ENCODE results near the gene AP2M1. TPM values are rescaled to one million over a fixed set of nuclear protein-coding genes. Genes with fewer than 3 reads are reported as not detected.

AP2M1 gene
- total RNA-seq, 1 donor from 2014 or later: 401 TPM

GRCh38 chr3:184164648-184165330 lies 9.9 kb upstream of the AP2M1 start:
- H3K4me1 Mint-ChIP-seq (ENCODE audit: unreplicated experiment): peaks cover 39% of the 10 kb centered on the region
- H3K36me3 Mint-ChIP-seq (ENCODE audit: low read depth, unreplicated experiment): peaks cover 54% of the 10 kb centered on the region
- H3K27ac Mint-ChIP-seq (ENCODE audit: unreplicated experiment): peak overlapping the region; percentile 18
- H3K9me3 Mint-ChIP-seq (ENCODE audit: unreplicated experiment): no peaks in the 10 kb centered on the region
- peaks cover 8% of the 10 kb centered on the region for H3K27me3 Mint-ChIP-seq (ENCODE audit: unreplicated experiment)
- H3K4me3 Mint-ChIP-seq (ENCODE audit: unreplicated experiment): no peak overlapping the region
- DNase-seq (ENCODE audit: low spot score): no peak
- no peak for TF ChIP-seq CTCF (IDR thresholded peaks at IDR 0.05; ENCODE audit: unreplicated experiment)

- Mint-ChIP-seq H3K36me3 (ENCODE audit: low read depth, unreplicated experiment) (peaks cover 49% of the 10 kb centered on the region), H3K4me1 (ENCODE audit: unreplicated experiment) (peaks cover 32% of the 10 kb centered on the region), H3K9me3 (ENCODE audit: unreplicated experiment) (no peaks in the 10 kb centered on the region), H3K4me3 (ENCODE audit: unreplicated experiment) (no peak overlapping the region), H3K27me3 (ENCODE audit: unreplicated experiment) (peaks cover 8% of the 10 kb centered on the region), H3K27ac (ENCODE audit: unreplicated experiment) (no peak overlapping the region)
- TF ChIP-seq CTCF (IDR thresholded peaks at IDR 0.05; ENCODE audit: unreplicated experiment): no peak
- no peak for DNase-seq (ENCODE audit: low spot score)
Observed at GRCh38 chr3:184165543-184165942, 9.1 kb upstream of the AP2M1 start.

DNA sequence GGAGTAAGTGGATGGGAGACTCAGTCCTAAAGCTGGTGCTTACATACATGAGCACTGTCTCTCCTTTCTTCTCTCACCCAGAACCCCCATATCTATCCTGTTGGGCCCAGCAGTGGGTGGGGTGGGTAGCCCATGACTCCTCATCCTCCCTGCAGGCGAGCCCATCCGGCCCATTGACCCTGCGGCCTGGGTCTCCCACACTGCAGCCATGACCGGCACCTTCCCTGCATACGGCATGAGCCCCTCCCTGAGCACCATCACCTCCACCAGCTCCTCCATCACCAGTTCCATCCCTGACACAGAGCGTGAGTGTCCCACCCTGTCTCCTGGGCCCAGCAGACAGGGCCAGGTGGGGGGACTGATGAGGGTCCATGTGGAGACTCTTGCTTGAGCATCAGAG lies 8.0 kb upstream of the AP2M1 start:
- peaks cover 25% of the 10 kb centered on the region for H3K4me1 Mint-ChIP-seq (ENCODE audit: unreplicated experiment)
- no peak for DNase-seq (ENCODE audit: low spot score)

DNA sequence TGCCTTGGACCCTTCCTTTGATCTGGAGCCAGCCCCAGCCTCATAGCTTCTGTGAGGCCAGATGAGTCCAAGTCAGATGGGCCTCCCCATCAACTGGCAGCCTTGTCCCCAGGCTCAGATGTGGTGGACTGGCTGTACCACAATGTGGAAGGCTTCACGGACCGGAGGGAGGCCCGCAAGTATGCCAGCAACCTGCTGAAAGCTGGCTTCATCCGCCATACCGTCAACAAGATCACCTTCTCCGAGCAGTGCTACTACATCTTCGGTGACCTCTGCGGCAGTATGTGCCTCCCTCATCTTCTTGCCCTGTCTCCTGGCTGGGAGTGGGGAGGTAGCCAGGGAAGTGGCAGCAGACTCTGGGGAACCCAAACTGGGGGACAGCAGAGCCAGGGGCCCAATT lies 6.9 kb upstream of the AP2M1 start:
- Mint-ChIP-seq H3K9me3 (ENCODE audit: unreplicated experiment) (no peaks in the 10 kb centered on the region), H3K36me3 (ENCODE audit: low read depth, unreplicated experiment) (peaks cover 65% of the 10 kb centered on the region), H3K4me1 (ENCODE audit: unreplicated experiment) (peaks cover 21% of the 10 kb centered on the region), H3K27me3 (ENCODE audit: unreplicated experiment) (peaks cover 15% of the 10 kb centered on the region), H3K27ac (ENCODE audit: unreplicated experiment) (no peak overlapping the region), H3K4me3 (ENCODE audit: unreplicated experiment) (no peak overlapping the region)
- DNase-seq (ENCODE audit: low spot score): no peak
- TF ChIP-seq CTCF (IDR thresholded peaks at IDR 0.05; ENCODE audit: unreplicated experiment): no peak

More for the DNA sequence above, 8.0 kb upstream of the AP2M1 start:
- Mint-ChIP-seq H3K27me3 (ENCODE audit: unreplicated experiment) (peaks cover 10% of the 10 kb centered on the region), H3K4me3 (ENCODE audit: unreplicated experiment) (no peak overlapping the region), H3K9me3 (ENCODE audit: unreplicated experiment) (no peaks in the 10 kb centered on the region), H3K27ac (ENCODE audit: unreplicated experiment) (no peak overlapping the region), H3K36me3 (ENCODE audit: low read depth, unreplicated experiment) (peaks cover 59% of the 10 kb centered on the region)
- TF ChIP-seq CTCF (IDR thresholded peaks at IDR 0.05; ENCODE audit: unreplicated experiment): no peak

- H3K36me3 Mint-ChIP-seq (ENCODE audit: low read depth, unreplicated experiment): peaks cover 68% of the 10 kb centered on the region
- TF ChIP-seq CTCF (IDR thresholded peaks at IDR 0.05; ENCODE audit: unreplicated experiment): no peak
- peaks cover 15% of the 10 kb centered on the region for H3K27me3 Mint-ChIP-seq (ENCODE audit: unreplicated experiment)
- no peaks in the 10 kb centered on the region for H3K9me3 Mint-ChIP-seq (ENCODE audit: unreplicated experiment)
- H3K4me3 Mint-ChIP-seq (ENCODE audit: unreplicated experiment): peak overlapping the region; percentile 42
- no peak for DNase-seq (ENCODE audit: low spot score)
- no peak overlapping the region for H3K27ac Mint-ChIP-seq (ENCODE audit: unreplicated experiment)
- H3K4me1 Mint-ChIP-seq (ENCODE audit: unreplicated experiment): peaks cover 14% of the 10 kb centered on the region
Observed at GRCh38 chr3:184168363-184169120, 6.1 kb upstream of the AP2M1 start.

Data from endothelial cell (in vitro differentiated cells).